Measurements from ENCODE around the gene INO80D. TPM values are rescaled to one million over a fixed set of nuclear protein-coding genes. Genes with fewer than 3 reads are reported as not detected.

INO80D gene
- total and polyA plus RNA-seq, 9 donors, result 3.2 to 37.6 (median 23.9) TPM

- Histone ChIP-seq H3K4me1 (ENCODE audit: insufficient read depth) (no peaks in the 10 kb centered on the region), H3K9me3 (no peaks in the 10 kb centered on the region), H3K4me3 (no peak overlapping the region), H3K27me3 (no peaks in the 10 kb centered on the region), H3K36me3 (no peaks in the 10 kb centered on the region), H3K27ac (no peak overlapping the region)
- 75 to 79% (median 77%) methylated on average over 7 of the region's 7 CpGs for WGBS, 3 donors
- DNase-seq, result no peak
- intact Hi-C loops (cut with DNase I), result no loop called here
- TF ChIP-seq CTCF (IDR thresholded peaks at IDR 0.05) (no peak), EP300 (IDR thresholded peaks at IDR 0.05) (no peak), POLR2A (IDR thresholded peaks at IDR 0.05) (no peak)
These were observed 118.4 kb downstream of the INO80D start for GRCh38 chr2:205967391-205968075.

- Histone ChIP-seq H3K4me1 (ENCODE audit: insufficient read depth) (no peaks in the 10 kb centered on the region), H3K27ac (no peak overlapping the region), H3K27me3 (no peaks in the 10 kb centered on the region), H3K4me3 (no peak overlapping the region), H3K9me3 (no peaks in the 10 kb centered on the region), H3K36me3 (no peaks in the 10 kb centered on the region)
- no peak for DNase-seq
- intact Hi-C loops (cut with DNase I), result no loop called here
- TF ChIP-seq EP300 (IDR thresholded peaks at IDR 0.05) (no peak), CTCF (IDR thresholded peaks at IDR 0.05) (no peak), POLR2A (IDR thresholded peaks at IDR 0.05) (no peak)
- WGBS, 3 donors, result 94 to 96% (median 95%) methylated on average over 15 of the region's 15 CpGs
These were observed 120.3 kb downstream of the INO80D start for GRCh38 chr2:205965707-205966106.

GRCh38 chr2:205964111-205964761 lies 121.7 kb downstream of the INO80D start:
- no peaks in the 10 kb centered on the region for H3K36me3 ChIP-seq
- no peak for TF ChIP-seq CTCF (IDR thresholded peaks at IDR 0.05)
- no peak for TF ChIP-seq POLR2A (IDR thresholded peaks at IDR 0.05)
- TF ChIP-seq EP300 (IDR thresholded peaks at IDR 0.05), result no peak
- H3K4me1 ChIP-seq (ENCODE audit: insufficient read depth), result no peaks in the 10 kb centered on the region
- no peak for DNase-seq
- intact Hi-C loops (cut with DNase I), result no loop called here
- no peaks in the 10 kb centered on the region for H3K27me3 ChIP-seq
- H3K4me3 ChIP-seq, result no peak overlapping the region
- H3K9me3 ChIP-seq, result no peaks in the 10 kb centered on the region
- no peak overlapping the region for H3K27ac ChIP-seq
- 63 to 83% (median 81%) methylated on average over 8 of the region's 8 CpGs for WGBS, 3 donors

GRCh38 chr2:205959521-205959920 lies 126.5 kb downstream of the INO80D start:
- Histone ChIP-seq H3K4me3 (no peak overlapping the region), H3K9me3 (no peaks in the 10 kb centered on the region), H3K4me1 (ENCODE audit: insufficient read depth) (no peaks in the 10 kb centered on the region), H3K36me3 (no peaks in the 10 kb centered on the region), H3K27me3 (no peaks in the 10 kb centered on the region), H3K27ac (no peak overlapping the region)
- DNase-seq, result no peak
- WGBS, 3 donors, result 84 to 88% (median 84%) methylated on average over 9 of the region's 9 CpGs
- intact Hi-C loops (cut with DNase I), result no loop called here
- TF ChIP-seq POLR2A (IDR thresholded peaks at IDR 0.05) (no peak), CTCF (IDR thresholded peaks at IDR 0.05) (no peak), EP300 (IDR thresholded peaks at IDR 0.05) (no peak)
